WTC11 (cell line): ENCODE results near the gene COMMD9. TPM values are rescaled to one million over a fixed set of nuclear protein-coding genes. Genes with fewer than 3 reads are reported as not detected.

ENCODE experiments used
- ATAC-seq: fragments of 200-7000 bp; cut with Tn5 transposase; 2 replicates; pipeline ENCODE4 v1.10.0; 2021; ENCODE audit warnings: mild to moderate bottlenecking, moderate library complexity
- CTCF ChIA-PET: fragments of 300-600 bp; sonication (Branson Sonifier 250); formaldehyde crosslinking; loops from one replicate; lab custom pipeline; 2021; ENCODE audit warnings: antibody characterized with exemption; lab: Charles Lee
- POLR2A ChIA-PET: fragments of 350-600 bp; sonication (Branson Sonifier 250); formaldehyde crosslinking; loops from one replicate; lab custom pipeline; 2021; ENCODE audit warnings: antibody characterized with exemption; lab: Charles Lee
- DNase-seq: peaks from one replicate; pipeline ENCODE4 v3.0.0; 2021; ENCODE audit warnings: low spot score
- H3K27ac Mint-ChIP-seq: 2 replicates; pipeline ENCODE4 v1.8.0; 2021; ENCODE audit warnings: mixed read lengths
- H3K27me3 Mint-ChIP-seq: 2 replicates; pipeline ENCODE4 v1.8.0; 2021; ENCODE audit warnings: low read depth, mild to moderate bottlenecking, moderate library complexity, mixed read lengths
- H3K36me3 Mint-ChIP-seq: 2 replicates; pipeline ENCODE4 v1.8.0; 2021; ENCODE audit warnings: mixed read lengths
- H3K4me1 Mint-ChIP-seq: 2 replicates; pipeline ENCODE4 v1.8.0; 2022; ENCODE audit warnings: mixed read lengths
- H3K4me3 Mint-ChIP-seq: 2 replicates; pipeline ENCODE4 v1.8.0; 2021; ENCODE audit warnings: mild to moderate bottlenecking, moderate library complexity, mixed read lengths
- H3K9me3 Mint-ChIP-seq: 2 replicates; pipeline ENCODE4 v1.8.0; 2021; ENCODE audit warnings: mixed read lengths
- ARID4B ChIP-seq: sonication (generic); formaldehyde crosslinking; IDR thresholded peaks from 2 replicates; pipeline ENCODE4 v1.8.0; 2023; ENCODE audit warnings: missing genetic modification reagents, mild to moderate bottlenecking, borderline replicate concordance
- CBFB ChIP-seq: sonication (generic); formaldehyde crosslinking; IDR thresholded peaks from 2 replicates; pipeline ENCODE4 v1.8.1; 2022; ENCODE audit warnings: mild to moderate bottlenecking, low read depth, missing genetic modification reagents
- CDX4 ChIP-seq: fragments of 250-450 bp; sonication (Bioruptor Pico); IDR thresholded peaks from 2 replicates; pipeline ENCODE4 v1.9.0; 2021; ENCODE audit warnings: moderate library complexity, mild to moderate bottlenecking, inconsistent platforms, borderline replicate concordance
- CREM ChIP-seq: sonication (generic); formaldehyde crosslinking; IDR thresholded peaks from 2 replicates; pipeline ENCODE4 v1.8.1; 2022; ENCODE audit warnings: mild to moderate bottlenecking, missing genetic modification reagents, moderate library complexity
- E2F4 ChIP-seq: sonication (generic); formaldehyde crosslinking; IDR thresholded peaks from 2 replicates; pipeline ENCODE4 v1.8.1; 2022; ENCODE audit warnings: low read depth, mild to moderate bottlenecking, moderate library complexity, missing genetic modification reagents, borderline replicate concordance
- ERG ChIP-seq: fragments of 250-450 bp; sonication (Bioruptor Pico); IDR thresholded peaks from 2 replicates; pipeline ENCODE4 v1.8.0; 2021; ENCODE audit warnings: mild to moderate bottlenecking
- ESRRA ChIP-seq: sonication (generic); formaldehyde crosslinking; IDR thresholded peaks from 2 replicates; pipeline ENCODE4 v1.8.1; 2022; ENCODE audit warnings: mild to moderate bottlenecking, missing genetic modification reagents, borderline replicate concordance
- FOXP1 ChIP-seq: sonication (generic); formaldehyde crosslinking; IDR thresholded peaks from 2 replicates; pipeline ENCODE4 v1.8.0; 2022; ENCODE audit warnings: missing genetic modification reagents, mild to moderate bottlenecking, moderate library complexity, borderline replicate concordance
- GRHL2 ChIP-seq: fragments of 250-450 bp; sonication (Bioruptor Pico); IDR thresholded peaks from 2 replicates; pipeline ENCODE4 v1.8.0; 2022; ENCODE audit warnings: mild to moderate bottlenecking, moderate library complexity; ENCODE audit not compliant: insufficient replicate concordance, severe bottlenecking
- NR3C1 ChIP-seq: sonication (generic); formaldehyde crosslinking; conservative IDR thresholded peaks from 2 replicates; pipeline ENCODE4 v1.8.1; 2023; ENCODE audit warnings: low read depth, mild to moderate bottlenecking, missing genetic modification reagents
- SP1 ChIP-seq: sonication (generic); formaldehyde crosslinking; conservative IDR thresholded peaks from 2 replicates; pipeline ENCODE4 v1.8.1; 2022; ENCODE audit warnings: missing genetic modification reagents
- TP53 ChIP-seq: sonication (generic); formaldehyde crosslinking; IDR thresholded peaks from 2 replicates; pipeline ENCODE4 v1.8.1; 2023; ENCODE audit warnings: mild to moderate bottlenecking, missing genetic modification reagents
- ZNF121 ChIP-seq: sonication (generic); formaldehyde crosslinking; IDR thresholded peaks from 2 replicates; pipeline ENCODE4 v1.8.0; 2023; ENCODE audit warnings: missing genetic modification reagents
- ZNF263 ChIP-seq: sonication (generic); formaldehyde crosslinking; IDR thresholded peaks from 2 replicates; pipeline ENCODE4 v1.8.1; 2022; ENCODE audit warnings: low read depth, mild to moderate bottlenecking, moderate library complexity, missing genetic modification reagents
- ZNF317 ChIP-seq: sonication (generic); formaldehyde crosslinking; IDR thresholded peaks from 2 replicates; pipeline ENCODE4 v1.8.1; 2023; ENCODE audit warnings: low read depth, mild to moderate bottlenecking, moderate library complexity, missing genetic modification reagents, borderline replicate concordance
- ZNF396 ChIP-seq: fragments of 250-450 bp; sonication (Bioruptor Pico); IDR thresholded peaks from 2 replicates; pipeline ENCODE4 v1.8.0; 2021; ENCODE audit warnings: mild to moderate bottlenecking, moderate library complexity, borderline replicate concordance
- ZNF512 ChIP-seq: sonication (generic); formaldehyde crosslinking; IDR thresholded peaks from 2 replicates; pipeline ENCODE4 v1.8.1; 2022; ENCODE audit warnings: missing genetic modification reagents, borderline replicate concordance
- total RNA-seq: library from RNA; stranded (reverse); gene quantifications from 3 replicates; pipeline ENCODE4 v1.2.3, GENCODE V29; 2021

The COMMD9 gene
- total RNA-seq, 1 experiment from 2014 or later = 33.3 TPM

GRCh38 chr11:36243641-36244040, 45.6 kb downstream of the COMMD9 start:
- ChIA-PET POLR2A (no interaction called here), CTCF (interaction anchor here (0.5 to 0.7 kb wide), 2 partner anchors 11 to 422 kb away, joined by 3 to 4 read pairs; no protein-coding TSS in a partner anchor)
- Mint-ChIP-seq H3K36me3 (no peaks in the 10 kb centered on the region), H3K4me1 (no peaks in the 10 kb centered on the region), H3K27me3 (peaks cover 3% of the 10 kb centered on the region; the same call in 1 of the 2 replicates), H3K9me3 (peaks cover 13% of the 10 kb centered on the region), H3K27ac (no peak overlapping the region), H3K4me3 (no peak overlapping the region)
- no peak for TF ChIP-seq ZNF396 (CRISPR knock-in tag)
- TF ChIP-seq ARID4B (CRISPR knock-in tag) = no peak
- TF ChIP-seq CDX4 (CRISPR knock-in tag) = no peak
- no peak for TF ChIP-seq ZNF512
- TF ChIP-seq SP1 = no peak
- TF ChIP-seq ERG (CRISPR knock-in tag) = no peak
- no peak for TF ChIP-seq TP53
- TF ChIP-seq GRHL2 (CRISPR knock-in tag) = no peak
- no peak for TF ChIP-seq NR3C1
- TF ChIP-seq ZNF263 (CRISPR knock-in tag) = no peak
- no peak for TF ChIP-seq E2F4 (CRISPR knock-in tag)
- no peak for TF ChIP-seq CBFB (CRISPR knock-in tag)
- no peak for TF ChIP-seq FOXP1 (CRISPR knock-in tag)
- TF ChIP-seq ZNF317 (CRISPR knock-in tag) = no peak
- DNase-seq (no peak), ATAC-seq (no peak; the same call in 1 of the 2 replicates)

- Mint-ChIP-seq H3K27ac (no peak overlapping the region), H3K4me3 (no peak overlapping the region), H3K9me3 (peaks cover 17% of the 10 kb centered on the region)
- TF ChIP-seq ZNF121 (CRISPR knock-in tag) = no peak
- no peak for TF ChIP-seq ESRRA
- no peak for TF ChIP-seq CREM (CRISPR knock-in tag)
- TF ChIP-seq, all 79 proteins: peak for 0
- ATAC-seq (no peak), DNase-seq (no peak)
- ChIA-PET POLR2A (no interaction called here), CTCF (interaction anchor here (2.0 to 2.3 kb wide), 2 partner anchors 17 to 420 kb away, joined by 7 to 10 read pairs; no protein-coding TSS in a partner anchor)
- Mint-ChIP-seq H3K36me3 (no peaks in the 10 kb centered on the region), H3K4me1 (peaks cover 6% of the 10 kb centered on the region; the same call in 1 of the 2 replicates), H3K27me3 (peaks cover 3% of the 10 kb centered on the region; the same call in 1 of the 2 replicates)
Observed at GRCh38 chr11:36241497-36241896, 47.7 kb downstream of the COMMD9 start.
